A673 (cell line): ENCODE results near the gene ACSF3.

Source experiments
- CTCF ChIP-seq: fragments of 300-800, 200-600 bp; sonication (generic); conservative IDR thresholded peaks from 2 replicates; pipeline ENCODE4 v1.5.1; 2017; ENCODE audit warnings: low read depth, mild to moderate bottlenecking, antibody characterized with exemption, low read length, moderate library complexity, mixed read lengths
- EZH2 ChIP-seq: fragments of 200-600 bp; sonication (generic); IDR thresholded peaks from 2 replicates; pipeline ENCODE4 v1.6.1; 2017; ENCODE audit warnings: borderline replicate concordance, low read depth, mild to moderate bottlenecking, mixed read lengths, antibody characterized with exemption, low read length; ENCODE audit not compliant: poor library complexity, severe bottlenecking

GRCh38 chr16:89171216-89172170, 77.8 kb downstream of the ACSF3 start, which contains the start of gene CDH15:
- no peak for TF ChIP-seq CTCF
- TF ChIP-seq EZH2, result no peak
